Mucosa of stomach (tissue), 1 donor: ENCODE data around the gene PACSIN3.
"Not testable (repeated sequence)": the region's sequence is repeated elsewhere in the genome, so short reads cannot be mapped to it uniquely, and the experiment has no call there.

ENCODE experiments used
- H3K27me3 ChIP-seq: one replicate; pipeline ENCODE4 v1.7.0; 2013; ENCODE audit warnings: mild to moderate bottlenecking, low read length; ENCODE audit not compliant: control insufficient read depth, insufficient read depth
- H3K36me3 ChIP-seq: one replicate; pipeline ENCODE4 v1.7.0; 2013; ENCODE audit warnings: low read length; ENCODE audit not compliant: control insufficient read depth, insufficient read depth
- H3K4me1 ChIP-seq: one replicate; pipeline ENCODE4 v1.7.0; 2013; ENCODE audit warnings: mild to moderate bottlenecking, low read length; ENCODE audit not compliant: control insufficient read depth, insufficient read depth
- H3K4me3 ChIP-seq: one replicate; pipeline ENCODE4 v1.7.0; 2013; ENCODE audit warnings: low read length
- H3K9ac ChIP-seq: one replicate; pipeline ENCODE4 v1.7.0; 2013; ENCODE audit warnings: mild to moderate bottlenecking, low read length, moderate library complexity
- H3K9me3 ChIP-seq: one replicate; pipeline ENCODE4 v1.7.0; 2013; ENCODE audit warnings: mild to moderate bottlenecking, low read length, moderate library complexity; ENCODE audit not compliant: control insufficient read depth
- donor health status: Pancreatic carcinoma.

Gene PACSIN3

GRCh38 chr11:47213950-47214565, 27.8 kb upstream of the PACSIN3 start:
- peak overlapping the region; percentile 86 for H3K9ac ChIP-seq
- H3K36me3 ChIP-seq = no peaks in the 10 kb centered on the region
- no peaks in the 10 kb centered on the region for H3K9me3 ChIP-seq
- H3K4me3 ChIP-seq = peak overlapping the region; percentile 58
- peaks cover 12% of the 10 kb centered on the region for H3K4me1 ChIP-seq
- no peaks in the 10 kb centered on the region for H3K27me3 ChIP-seq

- Histone ChIP-seq H3K36me3 (no peaks in the 10 kb centered on the region), H3K27me3 (no peaks in the 10 kb centered on the region), H3K4me3 (no peak overlapping the region), H3K9me3 (no peaks in the 10 kb centered on the region), H3K9ac (no peak overlapping the region), H3K4me1 (peaks cover 12% of the 10 kb centered on the region)
Measured at GRCh38 chr11:47212938-47213337, 26.7 kb upstream of the PACSIN3 start.

- H3K9me3 ChIP-seq = no peaks in the 10 kb centered on the region
- H3K9ac ChIP-seq = no peak overlapping the region
- H3K27me3 ChIP-seq = no peaks in the 10 kb centered on the region
- H3K4me1 ChIP-seq = peaks cover 6% of the 10 kb centered on the region
- no peaks in the 10 kb centered on the region for H3K36me3 ChIP-seq
- no peak overlapping the region for H3K4me3 ChIP-seq
Measured at GRCh38 chr11:47208628-47209027, 22.4 kb upstream of the PACSIN3 start.

GRCh38 chr11:47208008-47208552, 21.8 kb upstream of the PACSIN3 start:
- H3K4me3 ChIP-seq, H3K27me3 ChIP-seq, H3K4me1 ChIP-seq, H3K36me3 ChIP-seq, H3K9me3 ChIP-seq, H3K9ac ChIP-seq: not testable (repeated sequence)

GRCh38 chr11:47207459-47207858, 21.2 kb upstream of the PACSIN3 start:
- H3K9ac ChIP-seq = no peak overlapping the region
- H3K27me3 ChIP-seq = no peaks in the 10 kb centered on the region
- H3K4me3 ChIP-seq = no peak overlapping the region
- no peaks in the 10 kb centered on the region for H3K9me3 ChIP-seq
- H3K4me1 ChIP-seq = peaks cover 6% of the 10 kb centered on the region
- H3K36me3 ChIP-seq = no peaks in the 10 kb centered on the region

- H3K4me3 ChIP-seq, H3K4me1 ChIP-seq, H3K36me3 ChIP-seq, H3K9ac ChIP-seq, H3K9me3 ChIP-seq, H3K27me3 ChIP-seq: not testable (repeated sequence)
Measured at GRCh38 chr11:47206577-47206976, 20.3 kb upstream of the PACSIN3 start.

- Histone ChIP-seq H3K36me3 (no peaks in the 10 kb centered on the region), H3K9ac (no peak overlapping the region), H3K4me3 (no peak overlapping the region), H3K4me1 (peaks cover 6% of the 10 kb centered on the region), H3K9me3 (no peaks in the 10 kb centered on the region), H3K27me3 (no peaks in the 10 kb centered on the region)
Measured at GRCh38 chr11:47204637-47204989, 18.4 kb upstream of the PACSIN3 start.

- peaks cover 6% of the 10 kb centered on the region for H3K4me1 ChIP-seq
- H3K9ac ChIP-seq = no peak overlapping the region
- no peaks in the 10 kb centered on the region for H3K36me3 ChIP-seq
- no peaks in the 10 kb centered on the region for H3K27me3 ChIP-seq
- H3K9me3 ChIP-seq = no peaks in the 10 kb centered on the region
- H3K4me3 ChIP-seq = no peak overlapping the region
Measured at GRCh38 chr11:47202576-47202975, 16.3 kb upstream of the PACSIN3 start.

- H3K27me3 ChIP-seq = no peaks in the 10 kb centered on the region
- peaks cover 6% of the 10 kb centered on the region for H3K4me1 ChIP-seq
- H3K9me3 ChIP-seq = no peaks in the 10 kb centered on the region
- H3K9ac ChIP-seq = no peak overlapping the region
- H3K36me3 ChIP-seq = no peaks in the 10 kb centered on the region
- H3K4me3 ChIP-seq = no peak overlapping the region
Measured at GRCh38 chr11:47201015-47201414, 14.8 kb upstream of the PACSIN3 start.

- not testable (repeated sequence) for H3K36me3 ChIP-seq, H3K9ac ChIP-seq, H3K4me1 ChIP-seq, H3K4me3 ChIP-seq, H3K27me3 ChIP-seq, H3K9me3 ChIP-seq
Measured at GRCh38 chr11:47198161-47198560, 11.9 kb upstream of the PACSIN3 start.

GRCh38 chr11:47192111-47192510, 5.9 kb upstream of the PACSIN3 start:
- no peaks in the 10 kb centered on the region for H3K27me3 ChIP-seq
- H3K4me1 ChIP-seq = peaks cover 10% of the 10 kb centered on the region
- H3K9ac ChIP-seq = no peak overlapping the region
- no peaks in the 10 kb centered on the region for H3K36me3 ChIP-seq
- no peak overlapping the region for H3K4me3 ChIP-seq
- no peaks in the 10 kb centered on the region for H3K9me3 ChIP-seq

GRCh38 chr11:47191137-47191536, 4.9 kb upstream of the PACSIN3 start:
- H3K9me3 ChIP-seq, H3K9ac ChIP-seq, H3K4me3 ChIP-seq, H3K27me3 ChIP-seq, H3K36me3 ChIP-seq: not testable (repeated sequence)
- peaks cover 14% of the 10 kb centered on the region for H3K4me1 ChIP-seq
